Adipocyte (in vitro differentiated cells): ENCODE results near the gene CBR3.
A peak's percentile ranks its signal among the peaks of the same experiment; 100 is the strongest.

Source experiments
- DNase-seq: peaks from one replicate; pipeline ENCODE4 v3.0.0-alpha.2; 2015; ENCODE audit warnings: low read depth
- H3K27me3 ChIP-seq: replicated peaks from 2 replicates; pipeline ENCODE4 v1.7.0; 2013; ENCODE audit warnings: mild to moderate bottlenecking, low read length, moderate library complexity; ENCODE audit not compliant: control insufficient read depth, insufficient read depth
- H3K36me3 ChIP-seq: 2 replicates; pipeline ENCODE4 v1.7.0; 2013; ENCODE audit warnings: low read length, mild to moderate bottlenecking, moderate library complexity; ENCODE audit not compliant: control insufficient read depth, insufficient read depth, severe bottlenecking
- H3K4me1 ChIP-seq: 2 replicates; pipeline ENCODE4 v1.7.0; 2013; ENCODE audit warnings: mild to moderate bottlenecking, low read length, moderate library complexity; ENCODE audit not compliant: control insufficient read depth, insufficient read depth
- H3K4me3 ChIP-seq: 2 replicates; pipeline ENCODE4 v1.7.0; 2013; ENCODE audit warnings: mild to moderate bottlenecking, low read length, moderate library complexity
- H3K9ac ChIP-seq: 2 replicates; pipeline ENCODE4 v1.7.0; 2013; ENCODE audit warnings: mild to moderate bottlenecking, low read length, moderate library complexity
- H3K9me3 ChIP-seq: 2 replicates; pipeline ENCODE4 v1.7.0; 2013; ENCODE audit warnings: mild to moderate bottlenecking, low read length, moderate library complexity; ENCODE audit not compliant: control insufficient read depth

The CBR3 gene

GRCh38 chr21:36100971-36101641 is 33.8 kb upstream of the CBR3 start:
- Histone ChIP-seq H3K4me3 (no peak overlapping the region), H3K9me3 (no peaks in the 10 kb centered on the region), H3K4me1 (peaks cover 14% of the 10 kb centered on the region), H3K36me3 (no peaks in the 10 kb centered on the region), H3K27me3 (peaks cover 15% of the 10 kb centered on the region), H3K9ac (no peak overlapping the region)
- DNase-seq, result no peak

GRCh38 chr21:36103434-36103833 is 31.4 kb upstream of the CBR3 start:
- Histone ChIP-seq H3K4me3 (no peak overlapping the region), H3K4me1 (peaks cover 5% of the 10 kb centered on the region), H3K36me3 (no peaks in the 10 kb centered on the region), H3K27me3 (peaks cover 15% of the 10 kb centered on the region), H3K9me3 (no peaks in the 10 kb centered on the region), H3K9ac (no peak overlapping the region)
- no peak for DNase-seq

- Histone ChIP-seq H3K9ac (no peak overlapping the region), H3K4me1 (peaks cover 5% of the 10 kb centered on the region), H3K36me3 (no peaks in the 10 kb centered on the region), H3K9me3 (no peaks in the 10 kb centered on the region), H3K4me3 (peak overlapping the region; percentile 61), H3K27me3 (peaks cover 15% of the 10 kb centered on the region)
- DNase-seq, result peak; percentile 57
These were observed 30.3 kb upstream of the CBR3 start for GRCh38 chr21:36104317-36105300.

- DNase-seq, result no peak
- H3K4me1 ChIP-seq, result peaks cover 5% of the 10 kb centered on the region
- H3K4me3 ChIP-seq, result peak overlapping the region; percentile 61
These were observed 29.5 kb upstream of the CBR3 start for GRCh38 chr21:36105327-36105842.

GRCh38 chr21:36109868-36110267 is 25.0 kb upstream of the CBR3 start:
- H3K9me3 ChIP-seq, result no peaks in the 10 kb centered on the region
- no peak overlapping the region for H3K4me3 ChIP-seq
- no peaks in the 10 kb centered on the region for H3K36me3 ChIP-seq
- H3K9ac ChIP-seq, result no peak overlapping the region
- peaks cover 6% of the 10 kb centered on the region for H3K27me3 ChIP-seq
- DNase-seq, result no peak
- H3K4me1 ChIP-seq, result peaks cover 17% of the 10 kb centered on the region

More at GRCh38 chr21:36105327-36105842, 29.5 kb upstream of the CBR3 start:
- Histone ChIP-seq H3K36me3 (no peaks in the 10 kb centered on the region), H3K27me3 (peaks cover 12% of the 10 kb centered on the region), H3K9me3 (no peaks in the 10 kb centered on the region), H3K9ac (no peak overlapping the region)

- no peaks in the 10 kb centered on the region for H3K36me3 ChIP-seq
- H3K4me3 ChIP-seq, result no peak overlapping the region
- H3K27me3 ChIP-seq, result no peaks in the 10 kb centered on the region
- no peaks in the 10 kb centered on the region for H3K9me3 ChIP-seq
- H3K4me1 ChIP-seq, result peaks cover 17% of the 10 kb centered on the region
- H3K9ac ChIP-seq, result no peak overlapping the region
- no peak for DNase-seq
These were observed 23.6 kb upstream of the CBR3 start for GRCh38 chr21:36111238-36111637.

- Histone ChIP-seq H3K9ac (no peak overlapping the region), H3K36me3 (no peaks in the 10 kb centered on the region), H3K27me3 (no peaks in the 10 kb centered on the region)
These were observed 21.0 kb upstream of the CBR3 start for GRCh38 chr21:36113647-36114428.

GRCh38 chr21:36115138-36115730 is 19.6 kb upstream of the CBR3 start:
- no peaks in the 10 kb centered on the region for H3K27me3 ChIP-seq
- no peaks in the 10 kb centered on the region for H3K36me3 ChIP-seq
- no peak overlapping the region for H3K9ac ChIP-seq
- no peak overlapping the region for H3K4me3 ChIP-seq
- no peak for DNase-seq
- H3K9me3 ChIP-seq, result peaks cover 4% of the 10 kb centered on the region
- peaks cover 22% of the 10 kb centered on the region for H3K4me1 ChIP-seq

More at GRCh38 chr21:36113647-36114428, 21.0 kb upstream of the CBR3 start:
- Histone ChIP-seq H3K9me3 (peaks cover 4% of the 10 kb centered on the region), H3K4me1 (peaks cover 17% of the 10 kb centered on the region), H3K4me3 (no peak overlapping the region)
- no peak for DNase-seq

- DNase-seq, result no peak
These were observed 17.6 kb upstream of the CBR3 start for GRCh38 chr21:36117286-36117741.

GRCh38 chr21:36120304-36120888 is 14.5 kb upstream of the CBR3 start:
- Histone ChIP-seq H3K9ac (peak overlapping the region; percentile 49), H3K27me3 (no peaks in the 10 kb centered on the region), H3K4me3 (peak overlapping the region; percentile 39), H3K4me1 (peaks cover 11% of the 10 kb centered on the region), H3K36me3 (no peaks in the 10 kb centered on the region), H3K9me3 (peaks cover 4% of the 10 kb centered on the region)
- DNase-seq, result peak; percentile 36

More at GRCh38 chr21:36117286-36117741, 17.6 kb upstream of the CBR3 start:
- H3K9ac ChIP-seq, result no peak overlapping the region
- H3K4me3 ChIP-seq, result no peak overlapping the region
- H3K27me3 ChIP-seq, result no peaks in the 10 kb centered on the region
- no peaks in the 10 kb centered on the region for H3K36me3 ChIP-seq
- peaks cover 26% of the 10 kb centered on the region for H3K4me1 ChIP-seq
- H3K9me3 ChIP-seq, result peaks cover 4% of the 10 kb centered on the region
